ENCODE data around the gene EXOC2.

EXOC2 gene

GRCh38 chr6:496649-497048 lies 196.3 kb downstream of the EXOC2 start:
- no peak overlapping the region for H3K27ac ChIP-seq (ENCODE audit: low read depth in 2 of 2, low read length in 2 of 2)
- H3K27me3 ChIP-seq (ENCODE audit: control insufficient read depth in 2 of 2, insufficient read depth in 2 of 2, low read length in 2 of 2): no peaks in the 10 kb centered on the region
- H3K4me3 ChIP-seq (ENCODE audit: low read length in 2 of 2): no peak overlapping the region

GRCh38 chr6:494394-494793 lies 198.5 kb downstream of the EXOC2 start:
- Histone ChIP-seq H3K4me3 (ENCODE audit: low read length in 2 of 2) (no peak overlapping the region), H3K9me3 (ENCODE audit: control insufficient read depth in 2 of 2, low read length in 2 of 2) (no peaks in the 10 kb centered on the region), H3K4me1 (ENCODE audit: control insufficient read depth in 2 of 2, insufficient read depth in 2 of 2, low read length in 2 of 2) (peaks cover 0 to 2% of the 10 kb centered on the region in 2 donors), H3K36me3 (ENCODE audit: control insufficient read depth in 2 of 2, insufficient read depth in 2 of 2, low read length in 2 of 2) (peaks cover 7 to 8% of the 10 kb centered on the region in 2 donors), H3K9ac (ENCODE audit: low read depth in 1 of 2, low read length in 2 of 2) (no peak overlapping the region), H3K27me3 (ENCODE audit: control insufficient read depth in 2 of 2, insufficient read depth in 2 of 2, low read length in 2 of 2) (no peaks in the 10 kb centered on the region), H3K27ac (ENCODE audit: low read depth in 2 of 2, low read length in 2 of 2) (no peak overlapping the region)

More at GRCh38 chr6:496649-497048, 196.3 kb downstream of the EXOC2 start:
- Histone ChIP-seq H3K9me3 (ENCODE audit: control insufficient read depth in 2 of 2, low read length in 2 of 2) (no peaks in the 10 kb centered on the region), H3K9ac (ENCODE audit: low read depth in 1 of 2, low read length in 2 of 2) (no peak overlapping the region), H3K4me1 (ENCODE audit: control insufficient read depth in 2 of 2, insufficient read depth in 2 of 2, low read length in 2 of 2) (no peaks in the 10 kb centered on the region), H3K36me3 (ENCODE audit: control insufficient read depth in 2 of 2, insufficient read depth in 2 of 2, low read length in 2 of 2) (peaks cover 7 to 8% of the 10 kb centered on the region in 2 donors)

- Histone ChIP-seq H3K4me3 (ENCODE audit: low read length in 2 of 2) (no peak overlapping the region), H3K9me3 (ENCODE audit: control insufficient read depth in 2 of 2, low read length in 2 of 2) (no peaks in the 10 kb centered on the region), H3K27me3 (ENCODE audit: control insufficient read depth in 2 of 2, insufficient read depth in 2 of 2, low read length in 2 of 2) (no peaks in the 10 kb centered on the region), H3K4me1 (ENCODE audit: control insufficient read depth in 2 of 2, insufficient read depth in 2 of 2, low read length in 2 of 2) (peaks cover 0 to 2% of the 10 kb centered on the region in 2 donors), H3K36me3 (ENCODE audit: control insufficient read depth in 2 of 2, insufficient read depth in 2 of 2, low read length in 2 of 2) (peaks cover 6 to 9% of the 10 kb centered on the region in 2 donors), H3K9ac (ENCODE audit: low read depth in 1 of 2, low read length in 2 of 2) (no peak overlapping the region), H3K27ac (ENCODE audit: low read depth in 2 of 2, low read length in 2 of 2) (no peak overlapping the region)
Measured at GRCh38 chr6:493840-494239, 199.1 kb downstream of the EXOC2 start.

- no peak overlapping the region for H3K9ac ChIP-seq (ENCODE audit: low read depth in 1 of 2, low read length in 2 of 2)
- H3K9me3 ChIP-seq (ENCODE audit: control insufficient read depth in 2 of 2, low read length in 2 of 2): no peaks in the 10 kb centered on the region
- H3K36me3 ChIP-seq (ENCODE audit: control insufficient read depth in 2 of 2, insufficient read depth in 2 of 2, low read length in 2 of 2): peaks cover 11 to 12% of the 10 kb centered on the region in 2 donors
- no peaks in the 10 kb centered on the region for H3K27me3 ChIP-seq (ENCODE audit: control insufficient read depth in 2 of 2, insufficient read depth in 2 of 2, low read length in 2 of 2)
- H3K27ac ChIP-seq (ENCODE audit: low read depth in 2 of 2, low read length in 2 of 2): no peak overlapping the region
- no peak overlapping the region for H3K4me3 ChIP-seq (ENCODE audit: low read length in 2 of 2)
- peaks cover 0 to 2% of the 10 kb centered on the region in 2 donors for H3K4me1 ChIP-seq (ENCODE audit: control insufficient read depth in 2 of 2, insufficient read depth in 2 of 2, low read length in 2 of 2)
Measured at GRCh38 chr6:492816-493414, 200.0 kb downstream of the EXOC2 start.

- H3K27me3 ChIP-seq (ENCODE audit: control insufficient read depth in 2 of 2, insufficient read depth in 2 of 2, low read length in 2 of 2): no peaks in the 10 kb centered on the region
- H3K4me3 ChIP-seq (ENCODE audit: low read length in 2 of 2): no peak overlapping the region
- peaks cover 0 to 2% of the 10 kb centered on the region in 2 donors for H3K4me1 ChIP-seq (ENCODE audit: control insufficient read depth in 2 of 2, insufficient read depth in 2 of 2, low read length in 2 of 2)
- no peak overlapping the region for H3K27ac ChIP-seq (ENCODE audit: low read depth in 2 of 2, low read length in 2 of 2)
- H3K9me3 ChIP-seq (ENCODE audit: control insufficient read depth in 2 of 2, low read length in 2 of 2): no peaks in the 10 kb centered on the region
- H3K36me3 ChIP-seq (ENCODE audit: control insufficient read depth in 2 of 2, insufficient read depth in 2 of 2, low read length in 2 of 2): peaks cover 12% of the 10 kb centered on the region in 2 donors
- no peak overlapping the region for H3K9ac ChIP-seq (ENCODE audit: low read depth in 1 of 2, low read length in 2 of 2)
Measured at GRCh38 chr6:492178-492577, 200.8 kb downstream of the EXOC2 start.

- peaks cover 12 to 14% of the 10 kb centered on the region in 2 donors for H3K36me3 ChIP-seq (ENCODE audit: control insufficient read depth in 2 of 2, insufficient read depth in 2 of 2, low read length in 2 of 2)
- no peak overlapping the region for H3K9ac ChIP-seq (ENCODE audit: low read depth in 1 of 2, low read length in 2 of 2)
- H3K4me1 ChIP-seq (ENCODE audit: control insufficient read depth in 2 of 2, insufficient read depth in 2 of 2, low read length in 2 of 2): peaks cover 0 to 2% of the 10 kb centered on the region in 2 donors
- H3K27me3 ChIP-seq (ENCODE audit: control insufficient read depth in 2 of 2, insufficient read depth in 2 of 2, low read length in 2 of 2): no peaks in the 10 kb centered on the region
- no peak overlapping the region for H3K27ac ChIP-seq (ENCODE audit: low read depth in 2 of 2, low read length in 2 of 2)
- no peak overlapping the region for H3K4me3 ChIP-seq (ENCODE audit: low read length in 2 of 2)
- no peaks in the 10 kb centered on the region for H3K9me3 ChIP-seq (ENCODE audit: control insufficient read depth in 2 of 2, low read length in 2 of 2)
Measured at GRCh38 chr6:491233-491632, 201.7 kb downstream of the EXOC2 start.

GRCh38 chr6:490251-491037 lies 202.5 kb downstream of the EXOC2 start:
- no peaks in the 10 kb centered on the region for H3K9me3 ChIP-seq (ENCODE audit: control insufficient read depth in 2 of 2, low read length in 2 of 2)
- H3K9ac ChIP-seq (ENCODE audit: low read depth in 1 of 2, low read length in 2 of 2): no peak overlapping the region
- no peak overlapping the region for H3K27ac ChIP-seq (ENCODE audit: low read depth in 2 of 2, low read length in 2 of 2)
- no peaks in the 10 kb centered on the region for H3K27me3 ChIP-seq (ENCODE audit: control insufficient read depth in 2 of 2, insufficient read depth in 2 of 2, low read length in 2 of 2)
- H3K4me3 ChIP-seq (ENCODE audit: low read length in 2 of 2): no peak overlapping the region
- peaks cover 0 to 2% of the 10 kb centered on the region in 2 donors for H3K4me1 ChIP-seq (ENCODE audit: control insufficient read depth in 2 of 2, insufficient read depth in 2 of 2, low read length in 2 of 2)
- H3K36me3 ChIP-seq (ENCODE audit: control insufficient read depth in 2 of 2, insufficient read depth in 2 of 2, low read length in 2 of 2): peaks cover 14 to 16% of the 10 kb centered on the region in 2 donors

- Histone ChIP-seq H3K4me3 (ENCODE audit: low read length in 2 of 2) (no peak overlapping the region), H3K4me1 (ENCODE audit: control insufficient read depth in 2 of 2, insufficient read depth in 2 of 2, low read length in 2 of 2) (peaks cover 0 to 2% of the 10 kb centered on the region in 2 donors), H3K27me3 (ENCODE audit: control insufficient read depth in 2 of 2, insufficient read depth in 2 of 2, low read length in 2 of 2) (no peaks in the 10 kb centered on the region), H3K9me3 (ENCODE audit: control insufficient read depth in 2 of 2, low read length in 2 of 2) (no peaks in the 10 kb centered on the region), H3K27ac (ENCODE audit: low read depth in 2 of 2, low read length in 2 of 2) (no peak overlapping the region), H3K36me3 (ENCODE audit: control insufficient read depth in 2 of 2, insufficient read depth in 2 of 2, low read length in 2 of 2) (peaks cover 13 to 15% of the 10 kb centered on the region in 2 donors), H3K9ac (ENCODE audit: low read depth in 1 of 2, low read length in 2 of 2) (no peak overlapping the region)
Measured at GRCh38 chr6:489762-490161, 203.2 kb downstream of the EXOC2 start.

GRCh38 chr6:489001-489400 lies 203.9 kb downstream of the EXOC2 start:
- no peaks in the 10 kb centered on the region for H3K27me3 ChIP-seq (ENCODE audit: control insufficient read depth in 2 of 2, insufficient read depth in 2 of 2, low read length in 2 of 2)
- H3K27ac ChIP-seq (ENCODE audit: low read depth in 2 of 2, low read length in 2 of 2): no peak overlapping the region
- no peaks in the 10 kb centered on the region for H3K9me3 ChIP-seq (ENCODE audit: control insufficient read depth in 2 of 2, low read length in 2 of 2)
- peaks cover 0 to 2% of the 10 kb centered on the region in 2 donors for H3K4me1 ChIP-seq (ENCODE audit: control insufficient read depth in 2 of 2, insufficient read depth in 2 of 2, low read length in 2 of 2)
- peaks cover 13 to 18% of the 10 kb centered on the region in 2 donors for H3K36me3 ChIP-seq (ENCODE audit: control insufficient read depth in 2 of 2, insufficient read depth in 2 of 2, low read length in 2 of 2)
- no peak overlapping the region for H3K9ac ChIP-seq (ENCODE audit: low read depth in 1 of 2, low read length in 2 of 2)
- H3K4me3 ChIP-seq (ENCODE audit: low read length in 2 of 2): no peak overlapping the region

GRCh38 chr6:487956-488355 lies 205.0 kb downstream of the EXOC2 start:
- peaks cover 0 to 2% of the 10 kb centered on the region in 2 donors for H3K4me1 ChIP-seq (ENCODE audit: control insufficient read depth in 2 of 2, insufficient read depth in 2 of 2, low read length in 2 of 2)
- peaks cover 13 to 18% of the 10 kb centered on the region in 2 donors for H3K36me3 ChIP-seq (ENCODE audit: control insufficient read depth in 2 of 2, insufficient read depth in 2 of 2, low read length in 2 of 2)
- H3K4me3 ChIP-seq (ENCODE audit: low read length in 2 of 2): no peak overlapping the region
- no peak overlapping the region for H3K27ac ChIP-seq (ENCODE audit: low read depth in 2 of 2, low read length in 2 of 2)
- no peaks in the 10 kb centered on the region for H3K27me3 ChIP-seq (ENCODE audit: control insufficient read depth in 2 of 2, insufficient read depth in 2 of 2, low read length in 2 of 2)
- H3K9ac ChIP-seq (ENCODE audit: low read depth in 1 of 2, low read length in 2 of 2): no peak overlapping the region
- no peaks in the 10 kb centered on the region for H3K9me3 ChIP-seq (ENCODE audit: control insufficient read depth in 2 of 2, low read length in 2 of 2)
